IPS-11a (cell line): ENCODE data around the gene TST.

Experiments used
- H3K4me3 ChIP-seq: one replicate; pipeline ENCODE4 v1.5.1; 2013; ENCODE audit warnings: low read depth, low read length, control low read depth

Gene TST

DNA sequence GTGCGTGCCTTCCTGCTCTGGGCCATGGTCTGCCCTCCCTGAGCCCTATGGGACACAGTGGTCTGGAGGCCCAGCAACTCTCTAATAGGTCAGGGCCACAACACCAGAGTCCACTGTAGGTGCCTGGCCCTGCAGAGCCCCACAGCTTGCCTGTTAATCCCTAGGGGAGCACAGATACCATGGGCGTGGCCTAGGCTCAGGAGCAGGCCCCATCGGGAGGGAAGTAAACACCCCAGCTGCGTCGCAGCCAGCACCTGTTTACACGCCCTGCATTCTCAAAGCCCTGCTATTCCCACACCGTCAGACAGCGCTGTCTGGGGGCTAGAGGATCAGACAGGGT lies 34.8 kb upstream of the TST start:
- H3K4me3 ChIP-seq = no peak overlapping the region

DNA sequence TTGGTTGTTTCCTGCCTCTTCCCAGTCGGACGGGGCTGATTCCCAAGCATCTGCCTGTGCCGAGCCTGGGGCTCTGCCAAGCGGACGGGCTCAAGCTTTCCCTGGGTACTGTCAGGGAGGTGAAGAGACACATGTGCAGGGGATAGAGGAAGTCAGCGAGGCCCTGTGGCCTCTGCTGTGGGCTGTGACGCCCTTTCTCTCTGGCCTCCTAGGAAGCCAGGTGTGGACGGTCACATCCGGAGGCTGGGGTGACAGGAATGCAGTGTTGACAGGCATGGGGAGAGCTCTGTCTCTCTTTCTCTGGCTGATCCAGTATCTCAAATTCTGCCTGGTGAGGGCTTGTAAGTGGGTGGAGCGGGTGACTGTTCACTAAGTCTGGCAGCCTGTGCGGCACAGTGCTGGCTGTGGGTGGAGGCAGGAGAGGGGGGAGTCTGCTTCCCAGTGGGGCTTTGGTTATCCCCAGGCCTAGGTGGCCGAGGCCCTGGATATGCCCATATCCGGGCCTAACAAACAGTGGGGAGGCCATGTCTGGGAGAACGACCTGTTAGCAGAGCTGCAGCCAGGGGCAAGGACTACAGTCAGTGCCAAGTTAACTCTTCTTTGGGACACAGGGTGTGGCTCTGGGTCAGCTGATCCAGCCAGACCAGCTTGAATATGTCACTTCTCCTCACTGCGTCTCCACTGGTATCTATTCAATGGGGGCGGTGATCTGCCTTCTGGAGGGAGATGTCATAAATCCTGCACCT lies 34.2 kb upstream of the TST start:
- H3K4me3 ChIP-seq = no peak overlapping the region

DNA sequence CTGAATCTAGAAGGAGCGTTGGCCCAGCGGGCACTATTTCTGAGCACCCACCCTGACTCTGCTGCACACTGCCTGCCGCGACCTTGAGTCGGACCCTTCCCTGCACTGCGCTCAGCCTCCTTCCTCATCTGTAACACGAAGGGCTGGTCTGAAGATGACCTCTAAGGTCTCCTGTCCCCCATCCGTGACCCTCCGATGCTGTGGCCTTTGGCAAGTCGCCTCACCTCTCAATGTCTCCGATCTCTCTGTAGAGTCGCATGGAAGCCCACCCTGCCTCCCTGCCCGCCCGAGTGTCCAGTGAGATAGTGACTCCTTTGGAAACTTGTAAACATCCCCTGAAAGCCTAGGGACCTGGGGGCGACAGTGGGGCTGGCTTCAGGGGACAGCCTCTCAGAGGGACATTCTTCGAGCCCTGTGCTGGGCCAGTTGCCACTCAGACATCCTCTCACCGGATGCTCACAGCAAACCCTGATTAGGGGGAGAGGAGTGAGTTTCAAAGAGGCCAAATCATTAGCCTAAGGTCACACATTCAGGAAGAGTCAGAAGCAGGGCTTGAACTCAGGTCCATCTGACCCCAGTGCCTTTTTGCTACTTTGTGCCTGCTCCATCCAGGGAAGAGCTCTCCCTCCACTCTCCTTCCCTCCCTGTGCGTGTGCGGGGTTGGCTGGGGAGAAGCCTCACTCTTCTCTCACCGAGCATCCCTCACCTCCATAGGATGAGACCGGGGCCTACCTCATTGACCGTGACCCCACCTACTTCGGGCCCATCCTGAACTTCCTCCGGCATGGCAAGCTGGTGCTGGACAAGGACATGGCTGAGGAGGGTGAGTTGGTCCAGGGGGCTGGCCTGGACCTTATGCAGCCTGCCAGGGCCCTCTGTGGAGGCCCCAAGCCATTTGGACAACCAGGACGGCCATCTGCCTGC lies 33.4 kb upstream of the TST start:
- H3K4me3 ChIP-seq = peak overlapping the region; percentile 80

DNA sequence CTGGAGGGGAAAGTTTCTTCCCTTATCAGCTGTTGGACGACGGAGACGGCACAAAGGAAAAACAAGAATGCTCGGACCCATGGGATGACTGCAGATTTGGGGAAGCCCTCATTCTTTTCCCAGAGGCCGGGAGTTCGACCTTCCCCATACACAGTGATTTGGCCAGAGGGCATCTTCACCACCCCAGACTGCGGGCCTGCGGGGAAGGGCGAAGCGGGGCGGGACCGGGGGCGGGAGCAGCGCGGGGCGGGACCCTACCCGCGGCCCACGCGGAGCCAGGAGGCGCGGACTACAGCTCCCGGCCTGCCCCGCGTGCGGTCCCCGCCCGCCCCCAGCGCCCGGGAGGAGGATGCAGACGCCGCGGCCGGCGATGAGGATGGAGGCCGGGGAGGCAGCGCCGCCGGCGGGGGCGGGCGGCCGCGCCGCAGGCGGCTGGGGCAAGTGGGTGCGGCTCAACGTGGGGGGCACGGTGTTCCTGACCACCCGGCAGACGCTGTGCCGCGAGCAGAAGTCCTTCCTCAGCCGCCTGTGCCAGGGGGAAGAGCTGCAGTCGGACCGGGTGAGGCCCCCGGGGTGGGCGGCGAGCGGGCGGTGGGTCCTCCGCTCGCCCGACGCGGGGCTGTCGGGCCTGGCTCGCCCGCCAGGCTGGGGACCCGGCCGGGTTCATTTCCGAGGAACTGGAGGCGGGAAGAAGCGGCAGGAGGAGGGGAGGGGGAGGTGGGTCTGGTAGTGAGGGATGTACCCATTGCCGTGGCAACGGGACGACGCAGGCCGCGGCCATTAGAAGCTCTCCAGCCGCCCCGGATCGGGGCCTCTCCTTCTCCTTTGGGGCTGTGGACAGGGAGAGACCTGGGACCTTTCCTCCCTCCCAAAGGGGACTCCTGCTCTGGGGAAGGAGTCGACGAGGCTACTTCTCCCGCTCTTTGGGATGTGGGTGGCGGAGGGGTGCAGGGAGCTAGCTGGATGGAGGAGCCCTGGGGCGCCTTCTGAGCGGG lies 32.4 kb upstream of the TST start, which contains the start of gene KCTD17:
KCTD17 (plus strand) TSS at position 352 of the 995 bp plus-strand sequence; CDS start at position 371, 19 bp downstream.
- peak within 1 kb of the TSS; percentile 80 for H3K4me3 ChIP-seq

DNA sequence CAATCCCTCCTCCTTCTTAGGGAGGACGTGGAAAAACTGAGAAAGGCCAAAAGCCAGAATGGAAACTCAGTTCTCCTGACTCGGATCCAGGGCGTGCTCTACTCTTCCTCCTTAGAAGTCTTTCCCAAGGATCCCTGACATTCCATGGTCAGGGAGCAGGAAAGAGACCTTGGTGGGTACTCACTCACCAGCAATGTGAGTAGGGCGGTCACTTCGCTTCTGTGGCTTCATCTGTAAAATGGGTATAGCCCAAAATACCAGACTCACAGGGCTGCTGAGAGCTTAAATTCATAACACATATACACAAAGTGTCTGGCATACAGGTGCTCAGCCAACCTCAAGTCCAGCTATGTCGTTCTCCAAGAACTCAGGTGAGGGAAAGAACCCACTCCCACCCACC lies 31.7 kb upstream of the TST start:
- no peak overlapping the region for H3K4me3 ChIP-seq

DNA sequence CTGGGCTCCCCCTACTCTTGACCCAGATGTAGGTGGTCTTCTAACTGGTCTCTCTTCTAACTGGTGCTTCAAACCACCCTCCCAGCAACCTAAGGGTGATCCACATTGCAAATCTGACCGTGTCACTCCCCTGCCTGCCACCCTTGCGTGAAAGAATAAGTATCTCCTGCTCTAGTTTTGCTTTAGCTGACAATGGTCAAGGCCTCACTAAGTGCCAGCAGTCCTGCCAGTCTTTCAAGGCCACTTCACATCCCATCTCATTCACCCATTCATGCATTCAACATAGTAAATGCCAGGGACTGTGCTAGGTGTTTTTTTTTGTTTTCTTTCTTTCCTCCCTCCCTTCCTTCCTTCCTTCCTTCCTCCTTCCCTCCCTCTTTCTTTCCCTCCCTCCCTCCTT lies 30.0 kb upstream of the TST start:
- H3K4me3 ChIP-seq = no peak overlapping the region

DNA sequence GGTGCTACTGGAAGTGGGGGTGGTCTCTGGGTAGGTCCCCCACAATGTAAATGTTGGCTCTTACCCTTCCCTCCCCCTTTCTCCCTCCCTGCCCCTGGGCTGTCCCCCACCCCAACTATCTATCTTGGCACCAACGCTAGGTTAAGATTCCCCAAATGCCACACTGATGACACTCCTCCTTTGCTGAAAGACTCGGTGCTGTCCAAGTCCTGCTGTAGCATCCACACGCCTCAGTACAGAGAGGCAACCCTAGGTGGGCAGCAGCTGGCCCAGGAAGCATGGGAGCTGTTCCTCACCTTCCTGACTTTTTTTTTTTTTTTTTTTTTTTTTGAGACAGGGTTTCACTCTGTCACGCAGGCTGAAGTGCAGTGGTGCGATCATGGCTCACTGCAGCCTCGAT lies 28.9 kb upstream of the TST start:
- H3K4me3 ChIP-seq = no peak overlapping the region

DNA sequence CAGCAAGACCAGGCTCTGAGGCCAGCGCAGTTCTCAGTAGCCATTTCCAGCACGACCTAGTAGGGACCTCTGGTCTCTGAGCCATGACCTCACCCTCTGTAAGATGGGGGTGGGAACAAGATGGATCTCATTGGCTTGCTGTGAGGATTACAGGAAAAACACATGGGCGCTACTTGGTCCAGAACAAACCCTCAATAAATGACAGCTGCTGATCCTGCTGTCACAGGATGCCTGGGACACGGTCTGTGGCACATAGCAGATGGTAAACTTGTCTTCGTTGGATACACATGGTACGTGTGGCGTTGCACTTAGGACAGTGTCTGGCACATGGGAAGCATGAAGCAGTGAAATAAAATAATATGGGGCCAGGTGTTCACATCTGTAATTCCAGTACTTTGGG lies 27.8 kb upstream of the TST start:
- no peak overlapping the region for H3K4me3 ChIP-seq

DNA sequence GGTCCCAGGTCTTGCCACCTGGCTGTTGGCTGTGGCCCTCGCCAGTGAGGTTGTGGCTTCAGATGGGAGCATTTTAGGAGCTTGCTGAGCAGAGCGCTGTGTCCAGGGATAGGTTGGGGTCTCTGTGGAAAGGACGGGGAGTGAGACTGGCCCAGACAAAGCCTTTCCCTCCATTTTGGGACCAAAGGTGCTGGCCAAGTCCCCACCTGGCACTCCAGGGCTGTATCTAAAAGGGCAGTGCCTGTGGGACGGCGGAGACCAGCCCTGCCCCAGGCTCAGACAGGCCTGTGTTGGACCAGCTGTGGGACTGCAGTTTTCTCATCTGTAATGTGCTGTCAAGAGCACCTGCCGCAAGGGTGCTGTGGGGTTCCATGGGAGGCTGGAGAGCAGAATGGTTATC lies 27.3 kb upstream of the TST start:
- no peak overlapping the region for H3K4me3 ChIP-seq

DNA sequence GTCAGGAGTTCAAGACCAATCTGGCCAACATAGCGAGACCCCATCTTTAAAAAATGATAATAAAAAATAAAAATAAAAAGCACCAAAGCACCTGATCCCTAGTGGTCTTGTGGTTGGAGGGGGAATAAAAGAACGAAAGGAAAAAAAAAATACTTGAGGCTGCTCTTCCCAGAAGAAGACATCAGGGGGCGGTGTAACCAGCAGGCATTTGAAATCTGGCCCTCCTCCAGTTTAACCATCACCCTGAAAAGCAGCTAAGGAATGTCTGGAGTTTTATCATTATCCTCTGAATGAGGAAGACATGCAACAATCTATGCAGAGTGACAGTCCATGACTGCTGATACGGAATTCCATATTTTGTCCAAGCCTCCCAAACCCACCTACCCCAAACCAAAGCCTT lies 26.7 kb upstream of the TST start:
- no peak overlapping the region for H3K4me3 ChIP-seq

DNA sequence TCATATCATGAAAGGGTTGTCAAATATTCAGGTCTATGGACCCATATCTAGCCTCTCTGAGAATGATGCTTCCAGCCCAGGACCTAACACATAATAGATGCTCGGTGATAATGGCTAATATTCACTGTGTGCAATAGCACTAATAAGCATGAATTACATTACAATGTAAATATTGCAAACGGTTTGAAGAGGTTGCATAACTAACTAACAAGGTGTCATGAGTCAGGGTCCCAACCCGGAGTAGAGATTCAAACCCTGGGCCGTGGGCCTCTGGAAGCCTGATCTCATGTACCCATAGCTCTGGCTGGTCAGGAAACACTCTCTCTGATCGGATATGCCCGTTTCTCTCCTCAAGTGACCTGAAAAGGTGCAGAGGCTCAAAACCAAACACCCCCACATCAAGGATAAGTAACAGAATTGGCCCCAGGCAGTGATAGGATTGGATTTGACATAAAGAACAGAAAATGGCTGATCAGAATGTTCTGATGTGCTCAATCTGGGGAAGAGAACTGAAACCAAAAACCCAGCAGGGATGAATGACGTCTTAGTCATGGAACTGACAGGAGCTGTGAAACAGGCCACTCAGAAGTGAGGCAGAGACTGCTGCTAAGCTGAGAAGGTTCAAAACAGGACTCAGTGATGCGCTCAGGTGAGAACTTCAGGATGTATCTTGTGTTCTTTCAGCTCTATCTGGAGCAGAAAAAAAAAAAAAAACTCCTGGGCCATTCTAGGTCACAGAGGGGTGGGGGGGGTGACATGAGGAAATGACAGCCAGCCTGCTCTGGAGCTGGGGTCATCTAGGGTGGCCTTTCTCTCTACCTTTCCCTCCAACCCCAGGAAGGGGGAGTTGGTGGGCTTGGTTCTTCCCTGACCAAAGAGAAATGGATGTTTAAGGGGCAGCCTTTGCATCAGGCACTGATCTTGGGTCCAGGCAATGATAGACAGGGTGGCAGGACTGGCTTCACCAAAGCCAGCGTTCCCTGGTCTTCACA lies 25.7 kb upstream of the TST start:
- H3K4me3 ChIP-seq = no peak overlapping the region

DNA sequence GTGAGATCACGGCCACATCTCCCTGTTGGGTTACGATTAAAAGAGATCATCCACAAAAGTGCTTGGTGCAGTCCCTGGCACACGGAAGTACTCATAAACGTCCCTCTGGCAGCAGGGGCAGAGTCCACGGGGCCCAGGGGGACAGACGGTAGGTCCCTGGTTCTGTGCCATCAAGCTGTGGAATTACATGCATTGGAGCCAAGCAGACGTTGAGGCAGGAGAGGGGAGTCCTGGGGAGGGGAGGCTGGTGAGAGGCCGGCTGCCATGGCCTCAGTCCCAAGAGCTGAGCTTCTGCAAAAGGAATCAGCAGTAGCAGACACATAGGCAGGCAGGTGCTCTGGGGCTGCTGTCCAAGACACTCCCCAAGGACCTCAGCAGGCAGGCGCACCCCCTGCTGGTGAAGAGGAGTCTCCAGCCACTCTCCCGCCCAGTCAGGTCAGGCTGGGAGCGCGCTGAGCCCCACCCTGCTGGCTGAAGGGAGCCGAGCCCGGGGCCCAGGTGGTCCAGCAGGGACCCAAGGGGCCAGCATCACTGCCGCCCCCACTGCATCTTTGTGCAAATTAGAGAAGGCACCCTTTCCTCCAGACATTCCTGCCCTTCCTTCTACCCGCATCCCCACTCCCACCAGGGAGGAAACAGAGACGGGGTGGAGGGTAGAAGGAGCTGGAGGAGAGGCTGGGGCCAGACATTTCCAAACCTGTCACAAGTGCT lies 24.7 kb upstream of the TST start:
- no peak overlapping the region for H3K4me3 ChIP-seq

DNA sequence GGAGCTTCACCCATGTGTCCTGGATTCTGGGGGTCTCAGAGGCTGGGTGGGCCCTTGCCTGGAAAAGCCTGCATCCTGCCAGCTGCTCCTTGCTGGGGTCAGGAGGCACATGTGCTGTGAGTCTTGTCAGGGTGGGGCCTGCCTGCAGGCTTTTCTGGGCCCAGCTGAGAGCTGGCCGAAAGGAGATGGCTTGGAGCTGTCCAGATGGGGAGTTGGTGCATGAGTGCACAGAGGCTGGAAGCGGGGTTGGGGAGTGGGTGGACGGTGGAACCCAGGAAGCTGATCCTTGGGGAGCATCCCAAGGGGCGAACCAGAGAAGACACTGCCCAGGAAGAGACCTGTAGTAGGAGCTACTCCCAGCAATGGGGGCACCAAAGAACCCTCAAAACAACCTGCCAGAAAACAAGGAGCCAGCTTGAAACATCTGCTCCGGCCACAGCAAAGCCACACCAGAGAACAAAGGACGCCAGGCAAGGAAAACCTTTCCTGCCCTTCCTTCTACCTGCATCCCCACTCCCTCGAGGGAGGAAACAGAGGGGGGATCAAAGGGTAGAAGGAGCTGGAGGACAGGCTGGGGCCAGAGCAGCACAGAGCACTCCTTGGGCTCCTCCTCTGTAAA lies 24.1 kb upstream of the TST start:
- H3K4me3 ChIP-seq = no peak overlapping the region

DNA sequence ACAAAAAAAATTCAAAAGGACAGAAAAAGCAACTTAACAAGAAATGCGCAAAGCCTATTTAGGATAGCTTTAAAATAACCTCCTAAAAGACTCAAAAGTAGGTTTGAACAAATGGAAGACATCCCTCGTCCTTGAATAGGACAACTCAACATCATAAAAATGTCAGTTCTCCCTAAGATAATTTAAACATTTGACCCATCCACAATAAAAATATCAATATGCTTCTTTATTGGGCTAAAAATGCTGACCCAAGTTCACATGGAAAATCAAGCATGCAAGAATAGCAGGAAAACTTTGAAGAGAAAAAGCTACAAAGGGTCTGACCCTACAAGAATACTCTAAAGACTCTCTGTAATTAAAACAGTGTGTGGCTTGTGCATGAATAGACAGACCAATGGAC lies 20.2 kb upstream of the TST start:
- H3K4me3 ChIP-seq = no peak overlapping the region

DNA sequence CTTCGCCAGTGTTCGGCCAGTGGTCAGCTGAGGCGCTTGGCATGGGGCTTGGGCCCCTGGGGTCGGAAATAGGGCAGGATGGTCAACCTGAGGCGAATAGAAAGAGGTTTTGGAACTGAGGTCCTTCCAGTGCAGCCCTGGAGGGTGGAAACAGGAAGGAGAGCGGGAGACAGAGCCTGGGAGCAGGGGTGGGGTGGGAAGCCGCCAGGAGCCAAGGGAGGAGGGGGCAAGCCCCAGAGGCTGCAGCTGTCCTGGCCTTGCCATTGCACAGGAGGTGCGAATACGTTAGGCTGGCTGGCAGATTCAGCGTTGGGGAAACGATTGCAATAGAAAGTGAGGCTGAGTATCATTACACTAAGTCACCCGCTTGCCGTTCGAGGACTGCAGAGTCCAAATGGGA lies 18.4 kb upstream of the TST start:
- H3K4me3 ChIP-seq = no peak overlapping the region

DNA sequence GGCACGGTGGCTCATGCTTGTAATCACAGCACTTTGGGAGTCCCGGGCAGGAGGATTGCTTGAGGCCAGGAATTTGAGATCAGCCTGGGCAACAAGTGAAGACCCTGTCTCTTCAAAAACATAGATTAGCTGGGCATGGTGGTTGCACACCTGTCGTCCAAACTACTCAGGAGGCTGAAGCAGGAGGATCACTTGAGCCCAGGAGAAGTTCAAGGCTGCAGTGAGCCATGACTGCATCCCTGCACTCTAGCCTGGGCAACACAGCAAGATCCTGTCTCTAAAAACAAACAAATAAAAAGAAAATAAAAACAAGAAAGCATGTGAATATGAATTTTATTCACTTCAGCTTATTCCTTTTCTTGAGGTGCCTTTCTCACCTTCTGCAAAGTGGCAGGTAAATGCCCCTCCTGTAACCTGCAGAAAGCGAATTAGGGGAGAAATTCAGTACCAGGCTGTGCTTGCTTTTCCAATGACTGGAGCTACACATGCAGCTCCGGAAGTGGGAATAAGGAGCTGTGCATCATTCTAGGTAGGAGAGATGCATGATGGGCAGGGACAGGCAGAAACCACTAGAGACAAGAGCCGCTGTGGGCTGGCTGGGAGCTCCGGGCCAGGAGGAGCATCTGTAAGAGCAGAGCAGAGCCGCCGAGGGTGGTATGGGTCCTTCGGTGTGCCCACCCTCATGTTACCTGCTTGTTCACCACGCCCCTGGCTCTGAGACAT lies 17.6 kb upstream of the TST start:
- no peak overlapping the region for H3K4me3 ChIP-seq

DNA sequence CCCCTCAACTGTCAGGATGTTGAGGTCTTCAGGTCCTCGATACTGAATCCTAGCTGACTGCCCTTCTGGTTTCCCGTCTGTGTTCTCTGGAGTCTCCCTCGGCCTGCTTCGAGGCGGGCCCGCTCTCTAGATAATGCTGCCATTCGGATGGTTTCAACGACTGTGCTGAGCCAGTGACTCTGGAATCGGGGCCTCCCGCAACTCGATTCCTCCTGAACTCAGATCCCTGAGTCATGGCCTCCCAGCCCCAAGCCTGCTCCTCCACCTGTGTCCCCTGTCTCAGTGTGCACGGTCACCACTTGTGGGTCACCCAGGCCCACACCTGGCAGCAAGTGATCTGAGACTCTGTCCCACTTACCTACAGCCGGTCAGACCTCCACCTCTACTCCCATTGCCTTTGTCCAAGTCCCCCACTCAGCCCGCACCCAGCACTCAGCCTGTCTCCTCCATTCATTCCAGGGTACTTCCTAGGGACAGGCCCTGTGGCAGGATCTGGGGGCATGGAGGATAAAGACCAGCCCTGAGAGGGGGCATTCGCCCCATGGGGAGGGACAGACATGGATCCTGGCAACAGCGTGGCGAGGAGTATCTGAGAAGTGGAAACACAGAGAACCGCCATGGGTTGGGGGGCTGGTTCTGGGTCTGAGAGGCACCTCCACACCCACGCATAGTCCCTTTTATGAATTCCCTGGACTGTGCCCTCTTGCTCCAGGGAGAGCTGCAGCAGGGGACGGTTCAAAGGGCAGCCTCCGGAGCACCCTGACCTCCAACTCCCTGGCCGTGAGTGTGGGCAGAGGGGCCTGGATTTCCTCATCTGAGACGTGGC lies 14.6 kb upstream of the TST start:
- no peak overlapping the region for H3K4me3 ChIP-seq
